Activated naive CD8-positive, alpha-beta T cell treated with anti-CD3 and anti-CD28 coated beads for 36 hours (primary cell): ENCODE data around the gene GOLGA6L2. TPM values are rescaled to one million over a fixed set of nuclear protein-coding genes. Genes with fewer than 3 reads are reported as not detected.
"Not testable (repeated sequence)": the region's sequence is repeated elsewhere in the genome, so short reads cannot be mapped to it uniquely, and the experiment has no call there.

Experiments used
- DNase-seq: peaks from one replicate; pipeline ENCODE4 v3.0.0; 2021
- H3K27ac Mint-ChIP-seq: one replicate; pipeline ENCODE4 v1.8.0; 2022; ENCODE audit warnings: mild to moderate bottlenecking, moderate library complexity, mixed read lengths
- H3K27me3 Mint-ChIP-seq: one replicate; pipeline ENCODE4 v1.8.0; 2022; ENCODE audit warnings: mild to moderate bottlenecking, mixed read lengths
- H3K36me3 Mint-ChIP-seq: one replicate; pipeline ENCODE4 v1.8.0; 2021; ENCODE audit warnings: mild to moderate bottlenecking, mixed read lengths
- H3K4me1 Mint-ChIP-seq: one replicate; pipeline ENCODE4 v1.8.0; 2021; ENCODE audit warnings: mixed read lengths
- H3K4me3 Mint-ChIP-seq: one replicate; pipeline ENCODE4 v1.8.0; 2022; ENCODE audit warnings: mild to moderate bottlenecking, moderate library complexity, mixed read lengths
- H3K9me3 Mint-ChIP-seq: one replicate; pipeline ENCODE4 v1.8.0; 2022; ENCODE audit warnings: mixed read lengths
- total RNA-seq, 2 experiments: library from RNA; stranded (reverse); gene quantifications; one replicate each; pipeline ENCODE4 v1.2.3, GENCODE V29; 2021

The GOLGA6L2 gene
- total RNA-seq, 2 experiments from 2014 or later: not detected

DNA sequence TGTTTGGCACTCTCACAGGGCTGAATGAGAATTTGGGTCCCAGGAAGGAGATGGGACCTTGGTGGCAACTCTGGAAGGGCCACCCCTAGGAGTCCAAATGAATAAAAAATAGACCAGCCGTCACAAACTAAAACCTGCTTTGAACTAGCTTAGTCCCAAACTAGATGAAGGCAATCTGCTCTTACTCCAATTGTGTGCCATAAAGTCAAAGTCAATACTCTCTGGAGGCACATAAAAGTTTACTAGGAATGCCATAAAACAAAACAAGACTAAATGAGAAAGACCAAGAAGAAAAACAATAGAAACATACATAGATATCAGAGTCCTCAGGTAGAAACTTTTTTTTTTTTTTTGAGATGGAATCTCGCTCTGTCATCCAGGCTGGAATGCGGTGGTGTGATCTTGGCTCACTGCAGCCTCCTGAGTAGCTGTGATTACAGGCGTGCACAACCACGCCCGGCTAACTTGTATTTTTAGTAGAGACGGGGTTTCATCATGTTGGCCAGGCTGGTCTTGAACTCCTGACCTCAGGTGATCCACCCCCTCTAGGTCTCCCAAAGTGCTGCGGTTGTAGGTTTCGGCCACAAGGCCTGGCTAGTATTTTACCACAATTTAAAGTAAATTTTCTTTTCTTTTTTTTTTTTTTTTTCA, 8.1 kb downstream of the GOLGA6L2 start:
- DNase-seq: no peak
- Mint-ChIP-seq H3K27ac (no peak overlapping the region), H3K4me1 (no peaks in the 10 kb centered on the region), H3K9me3 (no peaks in the 10 kb centered on the region), H3K27me3 (peaks cover 7% of the 10 kb centered on the region), H3K36me3 (no peaks in the 10 kb centered on the region), H3K4me3 (no peak overlapping the region)

DNA sequence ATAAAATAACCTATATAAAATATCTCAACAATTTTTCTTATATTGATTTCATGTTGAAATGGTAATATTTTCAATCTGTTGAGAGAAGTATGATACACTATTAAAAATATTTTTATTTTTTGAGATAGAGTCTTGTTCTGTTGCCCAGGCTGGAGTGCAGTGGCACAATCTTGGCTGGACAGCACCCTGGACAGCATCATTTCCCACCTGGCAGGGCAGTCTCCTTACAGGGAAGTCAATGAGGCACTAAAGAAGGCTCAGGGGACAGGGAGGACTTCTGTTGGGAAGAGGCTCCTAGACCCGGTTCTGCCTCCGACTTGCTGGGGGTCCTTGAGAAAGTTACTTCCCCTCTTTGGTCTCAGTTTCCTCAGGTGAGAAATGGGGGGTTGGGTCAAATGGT, 9.4 kb downstream of the GOLGA6L2 start:
- H3K36me3 Mint-ChIP-seq: no peaks in the 10 kb centered on the region
- no peak overlapping the region for H3K27ac Mint-ChIP-seq
- no peak overlapping the region for H3K4me3 Mint-ChIP-seq
- no peaks in the 10 kb centered on the region for H3K9me3 Mint-ChIP-seq
- no peak for DNase-seq
- no peaks in the 10 kb centered on the region for H3K4me1 Mint-ChIP-seq
- H3K27me3 Mint-ChIP-seq: peaks cover 4% of the 10 kb centered on the region

DNA sequence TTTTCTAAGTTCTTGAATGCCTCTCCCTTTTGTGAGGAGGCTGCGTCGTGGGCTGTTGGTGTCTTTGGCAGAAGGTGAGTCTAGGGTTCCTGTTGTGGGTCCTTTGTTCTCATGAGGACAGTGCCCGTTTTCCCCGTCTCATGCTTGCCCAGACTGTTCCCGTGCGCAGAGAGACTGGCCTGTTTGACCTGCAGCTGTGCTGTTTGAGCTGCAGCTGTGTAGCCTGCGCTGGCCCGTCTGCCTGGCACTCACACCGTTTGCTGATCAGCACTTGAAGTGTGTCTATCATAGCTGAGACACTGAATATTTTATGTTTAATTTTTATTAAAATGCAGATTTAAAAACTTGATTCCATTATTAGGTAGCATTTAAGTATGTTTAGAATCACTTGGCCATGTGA, 9.9 kb downstream of the GOLGA6L2 start:
- no peaks in the 10 kb centered on the region for H3K36me3 Mint-ChIP-seq
- H3K9me3 Mint-ChIP-seq: no peaks in the 10 kb centered on the region
- no peaks in the 10 kb centered on the region for H3K27me3 Mint-ChIP-seq
- H3K27ac Mint-ChIP-seq: no peak overlapping the region
- no peak overlapping the region for H3K4me3 Mint-ChIP-seq
- no peaks in the 10 kb centered on the region for H3K4me1 Mint-ChIP-seq
- no peak for DNase-seq

DNA sequence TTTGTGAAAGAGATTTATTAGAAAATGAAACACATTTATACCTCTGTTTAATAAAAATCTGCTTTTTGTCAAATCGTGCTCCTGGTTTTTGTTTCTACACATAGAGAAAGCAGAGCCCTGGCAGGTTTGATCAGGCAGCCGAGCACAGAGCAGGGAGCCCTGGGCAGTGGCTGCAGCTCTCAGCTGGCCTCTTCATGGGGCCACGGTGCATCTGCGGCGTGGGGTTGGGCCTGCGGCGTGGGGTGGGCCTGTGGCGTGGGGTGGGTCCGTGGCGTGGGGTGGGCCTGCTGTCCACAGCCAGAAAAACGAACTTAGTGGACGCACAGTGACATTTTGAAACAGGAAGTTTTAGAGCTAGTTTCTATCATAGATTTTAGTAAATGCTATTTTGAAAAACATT, 10.6 kb downstream of the GOLGA6L2 start:
- H3K27ac Mint-ChIP-seq: no peak overlapping the region
- no peaks in the 10 kb centered on the region for H3K36me3 Mint-ChIP-seq
- DNase-seq: no peak
- H3K9me3 Mint-ChIP-seq: no peaks in the 10 kb centered on the region
- H3K27me3 Mint-ChIP-seq: no peaks in the 10 kb centered on the region
- no peak overlapping the region for H3K4me3 Mint-ChIP-seq
- no peaks in the 10 kb centered on the region for H3K4me1 Mint-ChIP-seq

DNA sequence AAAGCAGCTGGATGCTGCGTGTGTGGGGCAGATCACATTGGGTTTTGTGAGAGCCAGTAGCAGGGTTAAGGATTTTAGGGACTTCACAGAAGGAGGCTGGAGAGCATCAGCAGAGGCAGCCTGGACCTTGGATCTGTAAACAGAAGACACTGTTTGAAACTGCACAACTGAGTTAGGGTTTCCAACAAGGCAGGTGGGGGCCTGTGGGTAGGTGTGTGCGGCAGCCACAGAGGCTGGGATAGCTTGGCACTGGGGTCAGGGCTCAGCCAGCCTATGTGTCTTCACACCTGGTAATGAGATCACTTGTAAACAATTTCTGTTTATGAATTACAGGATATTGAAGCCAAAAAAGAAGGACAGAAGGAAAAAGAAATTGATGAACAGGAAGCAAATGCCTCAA, 12.3 kb downstream of the GOLGA6L2 start:
- H3K4me1 Mint-ChIP-seq, H3K27ac Mint-ChIP-seq, H3K9me3 Mint-ChIP-seq, DNase-seq, H3K4me3 Mint-ChIP-seq, H3K27me3 Mint-ChIP-seq, H3K36me3 Mint-ChIP-seq: not testable (repeated sequence)

DNA sequence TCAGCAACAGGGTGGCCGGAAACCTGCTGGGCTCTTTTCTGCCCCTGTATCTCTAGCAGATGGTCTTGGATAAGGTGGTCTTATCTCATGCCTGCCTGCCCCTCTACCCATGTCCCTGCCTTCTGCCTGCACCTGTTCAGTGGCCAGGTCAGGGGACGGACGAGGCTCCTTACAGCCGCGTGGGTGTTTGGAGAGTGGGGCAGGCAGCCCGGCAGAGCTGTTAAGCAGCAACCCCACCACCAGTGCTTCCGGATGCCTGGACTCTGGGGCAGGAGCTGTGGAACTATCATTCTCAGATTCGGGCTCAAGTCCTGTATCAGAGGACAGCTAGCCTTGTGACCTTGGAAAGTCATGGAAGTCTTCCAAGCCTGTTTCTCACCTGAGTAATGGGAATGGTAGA, 21.7 kb downstream of the GOLGA6L2 start:
- not testable (repeated sequence) for H3K4me1 Mint-ChIP-seq, H3K9me3 Mint-ChIP-seq, H3K4me3 Mint-ChIP-seq, DNase-seq, H3K27me3 Mint-ChIP-seq, H3K27ac Mint-ChIP-seq, H3K36me3 Mint-ChIP-seq

DNA sequence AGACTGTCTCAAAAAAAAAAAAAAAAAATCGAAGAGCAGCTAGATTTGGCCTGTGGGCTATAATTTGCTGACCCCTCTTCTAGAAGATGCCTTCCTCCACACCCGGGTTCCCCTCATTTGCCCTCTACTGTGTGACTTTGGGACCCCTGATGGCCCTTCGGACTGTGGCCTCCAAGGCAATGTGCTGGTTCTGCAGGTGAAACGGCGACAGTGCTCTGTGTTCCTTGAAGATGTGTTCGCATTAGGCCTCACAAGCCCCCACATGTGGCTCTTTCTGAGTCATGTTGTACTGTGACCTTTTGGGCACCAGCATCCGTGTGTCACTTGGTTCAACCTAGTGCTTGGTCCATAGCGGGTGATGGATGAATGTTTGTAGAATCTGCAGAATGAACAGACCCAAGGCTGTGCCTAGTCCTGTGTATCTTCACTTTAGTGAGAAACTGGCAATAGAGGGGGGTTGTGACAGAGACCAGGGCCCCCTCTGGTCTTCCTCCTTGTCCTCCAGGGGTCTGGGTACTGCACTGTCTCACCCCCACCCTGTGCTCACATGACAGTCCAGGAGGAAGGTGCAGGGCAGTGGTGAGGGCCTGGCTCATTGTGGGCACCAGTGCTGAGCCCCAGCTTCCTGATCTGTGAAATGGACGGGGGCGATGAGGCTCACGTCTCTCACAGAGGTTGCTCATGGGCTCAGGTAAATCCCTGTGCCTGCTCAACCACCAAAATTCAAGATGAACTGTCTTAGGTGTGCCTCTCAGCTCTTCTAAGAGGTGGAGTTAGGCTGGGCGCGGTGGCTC, 22.7 kb downstream of the GOLGA6L2 start:
- no peaks in the 10 kb centered on the region for H3K4me1 Mint-ChIP-seq
- no peak overlapping the region for H3K4me3 Mint-ChIP-seq
- H3K27me3 Mint-ChIP-seq: no peaks in the 10 kb centered on the region
- H3K9me3 Mint-ChIP-seq: no peaks in the 10 kb centered on the region
- H3K36me3 Mint-ChIP-seq: no peaks in the 10 kb centered on the region
- DNase-seq: no peak
- H3K27ac Mint-ChIP-seq: no peak overlapping the region

DNA sequence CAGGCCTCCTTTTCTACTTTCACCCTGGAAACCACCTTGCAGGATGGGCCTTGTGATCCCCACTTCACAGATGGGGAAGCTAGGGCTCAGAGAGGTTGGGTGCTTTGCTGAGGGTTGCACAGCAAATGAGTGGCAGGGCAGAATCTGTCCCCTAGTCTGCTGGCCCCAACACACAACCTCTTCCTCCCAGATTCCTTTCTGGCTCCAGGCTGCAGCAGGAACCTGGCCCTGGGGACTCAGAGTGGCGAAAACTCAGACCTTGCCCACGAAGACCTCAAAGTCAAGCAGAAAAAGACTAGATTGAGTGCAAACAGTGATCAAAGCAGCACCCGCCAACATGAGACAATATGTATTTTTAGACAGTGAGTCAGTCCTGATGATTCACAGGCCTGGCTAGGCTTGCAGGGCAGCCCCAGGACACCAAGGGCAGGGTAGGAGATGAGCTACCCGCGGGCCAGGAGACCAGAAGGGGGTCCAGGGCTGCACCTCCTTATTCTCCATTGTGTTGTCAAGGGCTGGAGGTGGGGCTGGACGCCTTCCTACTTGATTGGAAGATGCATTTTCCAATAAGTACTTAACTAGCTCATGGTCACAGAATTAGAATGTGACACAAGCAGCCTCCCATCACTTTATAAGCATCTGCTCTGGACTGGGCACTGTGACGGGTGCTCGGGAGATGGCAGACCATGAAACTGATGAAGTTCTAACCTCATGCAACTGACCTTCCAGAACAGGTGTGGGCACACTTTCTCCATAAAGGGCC, 23.9 kb downstream of the GOLGA6L2 start:
- no peak for DNase-seq
- Mint-ChIP-seq H3K36me3 (no peaks in the 10 kb centered on the region), H3K4me3 (no peak overlapping the region), H3K4me1 (no peaks in the 10 kb centered on the region), H3K27me3 (no peaks in the 10 kb centered on the region), H3K9me3 (no peaks in the 10 kb centered on the region), H3K27ac (no peak overlapping the region)

DNA sequence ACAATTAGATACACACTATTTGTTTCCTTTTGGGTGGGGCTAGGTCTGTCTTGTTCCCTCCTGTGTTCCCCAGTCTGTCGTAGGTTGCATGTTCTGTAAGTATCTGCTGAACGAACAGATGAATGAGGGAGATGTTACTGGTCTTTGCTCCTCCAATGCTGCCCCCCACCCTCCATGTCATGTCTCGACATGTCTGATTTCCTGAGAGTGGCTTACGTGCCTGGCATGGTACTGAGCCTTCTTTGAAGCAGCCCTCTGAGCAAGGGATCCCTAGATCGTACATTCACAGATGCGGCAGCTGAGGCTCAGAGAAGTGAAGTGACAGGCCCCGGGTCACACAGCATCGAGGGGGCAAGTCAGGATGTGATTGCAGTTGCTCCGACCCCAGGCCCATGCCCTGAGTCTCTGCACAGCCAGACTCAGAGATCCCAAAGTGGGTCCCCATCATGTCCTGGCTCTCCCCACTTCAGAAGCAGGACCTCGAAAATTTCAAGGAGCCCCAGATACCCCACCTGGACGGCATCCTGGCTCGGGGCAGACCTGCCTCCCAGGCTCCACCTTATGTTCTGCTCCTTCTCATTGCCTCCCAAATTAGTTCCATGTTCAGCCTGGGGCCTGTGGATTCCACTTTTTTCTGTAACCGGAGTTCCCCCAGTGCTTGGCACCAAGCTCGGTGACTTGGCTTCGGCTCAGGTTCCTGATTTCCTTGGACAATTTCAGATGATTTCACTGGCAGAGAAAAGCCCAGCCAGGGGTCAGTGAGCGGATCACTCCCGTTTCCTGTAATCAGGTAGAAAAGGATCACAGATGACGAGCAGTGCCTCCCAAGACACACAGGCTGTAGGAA, 24.7 kb downstream of the GOLGA6L2 start:
- no peak overlapping the region for H3K4me3 Mint-ChIP-seq
- no peak for DNase-seq
- H3K27ac Mint-ChIP-seq: no peak overlapping the region
- H3K9me3 Mint-ChIP-seq: no peaks in the 10 kb centered on the region
- no peaks in the 10 kb centered on the region for H3K36me3 Mint-ChIP-seq
- no peaks in the 10 kb centered on the region for H3K27me3 Mint-ChIP-seq
- no peaks in the 10 kb centered on the region for H3K4me1 Mint-ChIP-seq

DNA sequence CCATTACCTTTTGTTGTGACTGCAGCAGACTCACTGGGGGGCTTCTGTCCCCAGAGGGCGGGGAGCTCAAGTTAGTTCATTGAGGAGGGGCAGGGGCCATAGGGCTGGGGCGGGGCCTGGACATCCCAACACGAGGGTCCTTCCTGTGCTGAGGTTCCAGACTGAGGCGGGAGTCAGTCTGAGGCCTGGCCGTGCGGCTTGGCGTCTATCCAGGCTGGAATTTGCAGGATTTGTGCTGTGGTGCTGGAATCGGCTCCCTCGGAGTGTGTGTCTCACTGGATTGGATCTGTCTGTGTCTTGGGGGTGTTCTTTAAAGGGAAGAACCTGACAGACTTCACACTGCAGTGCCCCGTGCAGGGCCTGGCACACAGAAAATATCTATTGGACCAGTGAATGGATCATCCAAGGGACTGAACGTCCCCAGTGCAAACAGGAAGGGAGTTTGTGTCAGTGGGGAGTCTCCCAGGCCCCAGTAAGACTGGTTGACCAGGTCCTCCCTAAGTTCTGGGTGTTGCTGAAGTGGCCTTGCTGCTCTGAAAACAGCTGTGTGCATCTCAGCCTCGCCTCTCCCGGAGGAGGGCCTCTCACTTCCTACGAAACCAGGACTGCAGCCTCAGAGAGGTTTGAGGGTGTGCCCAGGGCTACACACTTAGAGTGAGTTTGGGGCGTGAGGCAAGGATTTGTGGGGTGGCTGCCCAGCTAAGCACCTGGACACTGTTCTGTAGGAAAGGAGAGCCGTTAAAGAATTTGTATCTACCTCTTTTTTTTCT, 26.1 kb downstream of the GOLGA6L2 start:
- H3K27ac Mint-ChIP-seq: no peak overlapping the region
- no peak for DNase-seq
- H3K9me3 Mint-ChIP-seq: no peaks in the 10 kb centered on the region
- H3K4me1 Mint-ChIP-seq: no peaks in the 10 kb centered on the region
- H3K27me3 Mint-ChIP-seq: no peaks in the 10 kb centered on the region
- no peaks in the 10 kb centered on the region for H3K36me3 Mint-ChIP-seq
- H3K4me3 Mint-ChIP-seq: no peak overlapping the region

DNA sequence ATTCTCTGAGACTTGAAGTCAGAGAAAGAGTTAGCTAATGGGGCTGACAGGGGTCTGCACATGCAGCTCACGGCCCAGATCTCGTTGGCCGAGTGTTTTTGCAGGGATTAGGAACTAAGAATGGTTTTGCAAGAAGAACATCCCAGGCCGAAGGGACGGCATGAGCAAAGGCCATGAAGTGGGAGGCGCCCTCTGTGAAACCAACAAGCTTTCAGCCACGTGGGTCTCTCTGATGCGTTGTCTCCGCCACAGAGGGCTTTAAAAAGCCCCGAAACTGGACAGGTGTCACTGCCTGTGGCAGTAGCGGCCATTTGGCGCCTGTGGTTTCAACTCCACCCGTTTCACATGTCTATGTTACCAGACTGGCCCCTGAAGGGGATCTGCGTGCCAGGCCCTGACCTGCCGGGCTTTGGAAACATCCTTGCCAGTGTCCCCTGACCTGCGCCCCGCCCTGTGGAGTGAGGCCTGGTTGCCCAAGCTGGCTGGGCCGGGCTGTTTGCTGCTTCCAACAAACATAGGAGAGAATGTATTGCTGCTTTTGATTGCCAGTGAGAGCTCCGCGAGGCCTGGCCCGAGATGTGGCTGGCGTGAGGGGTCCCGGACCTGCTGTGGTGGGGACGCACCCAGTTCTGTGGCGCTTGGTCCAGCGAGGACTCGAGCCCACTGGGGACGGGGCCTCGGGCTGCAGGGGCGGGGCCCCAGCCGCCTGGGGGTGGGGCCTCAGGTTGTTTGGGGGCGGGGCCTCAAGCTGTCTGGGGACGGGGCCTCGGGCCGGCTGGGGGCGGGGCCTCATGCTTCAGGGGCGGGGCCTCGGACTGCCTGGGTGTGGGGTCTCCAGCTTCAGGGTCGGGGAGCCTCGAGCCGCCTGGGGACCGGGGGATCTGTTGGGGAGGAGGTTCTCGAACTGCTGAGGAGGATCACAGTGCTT, 30.4 kb downstream of the GOLGA6L2 start:
- Mint-ChIP-seq H3K4me3 (no peak overlapping the region), H3K27ac (no peak overlapping the region), H3K9me3 (peaks cover 1% of the 10 kb centered on the region), H3K4me1 (no peaks in the 10 kb centered on the region), H3K27me3 (no peaks in the 10 kb centered on the region), H3K36me3 (no peaks in the 10 kb centered on the region)
- DNase-seq: no peak

DNA sequence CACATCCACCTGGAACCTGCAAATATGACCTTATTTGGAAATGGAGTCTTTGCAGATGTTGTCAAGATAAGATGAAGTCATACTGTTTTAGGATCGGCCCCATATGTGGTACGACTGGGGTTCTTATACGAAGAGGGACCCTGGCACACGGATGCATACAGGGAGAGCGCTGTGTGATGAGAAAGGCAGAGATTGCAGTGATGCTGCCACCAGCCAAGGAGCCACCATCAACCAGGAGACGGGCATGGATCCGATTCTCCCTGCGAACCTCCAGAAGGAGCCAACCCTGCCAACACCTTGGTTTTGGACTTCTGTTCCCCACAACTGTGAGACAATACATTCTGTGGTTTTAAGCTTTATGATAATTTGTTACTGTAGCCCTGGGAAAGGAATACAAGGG, 31.2 kb downstream of the GOLGA6L2 start:
- not testable (repeated sequence) for H3K9me3 Mint-ChIP-seq, H3K4me3 Mint-ChIP-seq, H3K4me1 Mint-ChIP-seq, H3K27ac Mint-ChIP-seq, H3K36me3 Mint-ChIP-seq, H3K27me3 Mint-ChIP-seq, DNase-seq

DNA sequence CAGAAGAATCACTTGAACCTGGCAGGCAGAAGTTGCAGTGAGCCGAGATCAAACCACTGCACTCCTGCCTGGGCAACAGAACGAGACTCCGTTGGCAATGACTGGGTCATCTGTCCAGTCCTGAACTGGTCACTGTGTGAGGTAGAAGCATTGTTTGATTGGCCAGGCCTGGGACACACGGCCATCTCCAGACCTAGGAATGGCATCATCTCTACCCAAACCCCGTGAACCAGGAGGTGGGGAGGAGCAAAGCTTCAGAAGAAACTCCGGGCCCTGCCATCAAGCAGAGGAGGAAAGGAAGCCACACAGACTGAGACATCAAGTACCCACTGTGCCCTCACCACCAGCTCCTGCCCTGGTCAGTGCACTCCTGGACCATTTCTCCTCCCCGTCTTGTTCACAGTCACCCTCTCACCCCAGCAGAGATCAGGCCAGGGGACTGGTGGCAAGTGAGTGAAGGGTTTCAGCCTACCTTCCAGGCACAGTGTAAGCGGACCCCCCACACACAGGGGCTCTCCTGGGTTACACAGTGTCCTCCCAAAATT, 31.6 kb downstream of the GOLGA6L2 start:
- no peaks in the 10 kb centered on the region for H3K4me1 Mint-ChIP-seq
- no peak overlapping the region for H3K4me3 Mint-ChIP-seq
- H3K36me3 Mint-ChIP-seq: no peaks in the 10 kb centered on the region
- H3K9me3 Mint-ChIP-seq: peaks cover 1% of the 10 kb centered on the region
- no peak for DNase-seq
- no peaks in the 10 kb centered on the region for H3K27me3 Mint-ChIP-seq
- no peak overlapping the region for H3K27ac Mint-ChIP-seq
